Immature natural killer cell (primary cell): Measurements from ENCODE around the gene SUPT4H1. TPM values are rescaled to one million over a fixed set of nuclear protein-coding genes. Genes with fewer than 3 reads are reported as not detected.
"Not testable (repeated sequence)": the region's sequence is repeated elsewhere in the genome, so short reads cannot be mapped to it uniquely, and the experiment has no call there.

ENCODE experiments used
- DNase-seq, 3 donors: peaks; one replicate each; pipeline ENCODE4 v3.0.0; 2022; ENCODE audit warnings: mixed read lengths in 1 of 3
- H3K27ac Mint-ChIP-seq, 6 donors: one replicate each; pipeline ENCODE4 v1.8.0; 2020; ENCODE audit warnings: mixed read lengths in 6 of 6, mild to moderate bottlenecking in 5 of 6, inconsistent platforms in 4 of 6, moderate library complexity in 3 of 6
- H3K27me3 Mint-ChIP-seq, 3 donors: one replicate each; pipeline ENCODE4 v1.8.0; 2020 to 2021; ENCODE audit warnings: low read depth in 3 of 3, mild to moderate bottlenecking in 3 of 3, mixed read lengths in 3 of 3, moderate library complexity in 3 of 3, inconsistent platforms in 1 of 3
- H3K36me3 Mint-ChIP-seq, 3 donors: one replicate each; pipeline ENCODE4 v1.8.0; 2020; ENCODE audit warnings: mixed read lengths in 3 of 3, inconsistent platforms in 2 of 3, mild to moderate bottlenecking in 2 of 3
- H3K4me1 Mint-ChIP-seq, 2 donors: one replicate each; pipeline ENCODE4 v1.8.0; 2020; ENCODE audit warnings: inconsistent platforms in 2 of 2, mild to moderate bottlenecking in 2 of 2, mixed read lengths in 2 of 2, moderate library complexity in 1 of 2
- H3K4me3 Mint-ChIP-seq, 5 donors: one replicate each; pipeline ENCODE4 v1.8.0; 2020; ENCODE audit warnings: mild to moderate bottlenecking in 5 of 5, mixed read lengths in 5 of 5, inconsistent platforms in 3 of 5, moderate library complexity in 3 of 5
- H3K9me3 Mint-ChIP-seq, 6 donors: one replicate each; pipeline ENCODE4 v1.8.0; 2020; ENCODE audit warnings: mild to moderate bottlenecking in 6 of 6, mixed read lengths in 6 of 6, inconsistent platforms in 4 of 6, moderate library complexity in 3 of 6
- polyA plus RNA-seq, 3 donors: library from polyadenylated mRNA; unstranded; fragments of 300-500 nt; fragmentation: Illumina TruSeq; gene quantifications; one replicate each; pipeline ENCODE4 v1.2.3, GENCODE V29; 2021

SUPT4H1 gene
- polyA plus RNA-seq, 3 donors from 2014 or later = 133 to 170 (median 136) TPM

DNA sequence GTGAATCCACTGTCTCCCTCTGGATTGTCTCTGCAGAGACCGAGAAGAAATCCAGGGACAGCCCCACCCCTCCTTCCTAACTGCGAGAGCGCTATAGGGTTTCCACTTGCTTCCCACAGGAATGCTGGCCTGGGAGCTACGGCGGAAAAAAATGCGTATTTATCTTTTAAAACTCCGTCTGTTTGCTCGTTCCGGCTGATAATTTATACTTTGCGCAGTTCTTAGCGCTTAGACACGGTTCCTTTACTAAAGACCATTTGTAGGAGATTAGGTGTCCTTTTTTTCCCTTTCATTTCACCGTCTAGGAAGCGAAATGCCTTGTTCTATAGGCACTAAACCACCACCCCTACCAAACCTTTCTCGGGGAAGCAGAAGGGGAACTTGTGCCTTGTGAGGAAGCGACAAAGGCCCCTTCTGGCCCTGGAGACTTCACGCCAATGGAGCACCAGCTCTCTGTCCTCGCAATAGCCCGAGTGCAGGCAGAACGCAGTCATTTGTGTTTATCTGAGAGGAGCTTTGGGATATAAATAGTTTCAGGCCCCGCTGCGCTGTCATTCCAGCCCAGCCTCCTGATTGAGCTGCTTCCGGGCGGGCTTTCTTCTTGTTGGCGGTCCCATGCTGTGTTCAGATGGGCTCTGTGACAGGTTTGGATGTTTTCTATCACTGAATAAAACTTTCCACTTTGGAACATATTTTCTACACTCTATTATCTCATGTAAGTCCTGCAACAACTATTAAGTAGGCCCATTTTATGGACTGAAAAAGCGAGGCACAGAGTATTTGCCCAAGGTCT lies 791 bp upstream of the SUPT4H1 start:
- peak overlapping the region; percentile 99 to 100 (median 99) for H3K4me3 Mint-ChIP-seq
- peaks cover 39 to 74% of the 10 kb centered on the region in 2 donors for H3K4me1 Mint-ChIP-seq
- H3K27me3 Mint-ChIP-seq = peaks cover 10 to 16% (median 11%) of the 10 kb centered on the region in 3 donors
- no peak for DNase-seq
- H3K27ac Mint-ChIP-seq = peak overlapping the region; percentile 96 to 99 (median 96)
- peaks cover 11 to 32% (median 19%) of the 10 kb centered on the region in 3 donors for H3K36me3 Mint-ChIP-seq
- no peaks in the 10 kb centered on the region for H3K9me3 Mint-ChIP-seq

DNA sequence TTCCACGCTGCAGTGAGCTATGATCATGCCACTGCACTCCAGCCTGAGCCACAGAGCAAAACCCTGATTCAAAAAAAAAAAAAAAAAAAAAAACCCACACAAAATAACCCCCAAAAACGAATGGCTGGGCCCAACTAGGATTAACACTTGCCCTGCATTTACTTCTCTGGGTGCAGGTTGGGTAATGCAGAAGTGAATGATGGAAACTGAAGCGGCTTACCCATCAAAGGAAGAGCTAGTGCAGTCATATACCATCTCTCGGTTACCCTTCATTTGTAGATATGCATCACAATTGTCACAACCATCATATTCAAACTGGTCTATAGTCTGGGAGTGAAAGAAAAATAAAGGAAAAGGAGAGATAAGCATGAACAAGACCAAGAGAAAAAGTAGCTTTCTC lies 819 bp downstream of the SUPT4H1 start:
- Mint-ChIP-seq H3K27me3 (peaks cover 10 to 18% (median 11%) of the 10 kb centered on the region in 3 donors), H3K27ac (peak overlapping the region; percentile 96 to 100 (median 99)), H3K4me3 (peak overlapping the region; percentile 99 to 100 (median 99)), H3K4me1 (peaks cover 46 to 84% of the 10 kb centered on the region in 2 donors), H3K9me3 (no peaks in the 10 kb centered on the region), H3K36me3 (peaks cover 20 to 43% (median 31%) of the 10 kb centered on the region in 3 donors)
- no peak for DNase-seq

DNA sequence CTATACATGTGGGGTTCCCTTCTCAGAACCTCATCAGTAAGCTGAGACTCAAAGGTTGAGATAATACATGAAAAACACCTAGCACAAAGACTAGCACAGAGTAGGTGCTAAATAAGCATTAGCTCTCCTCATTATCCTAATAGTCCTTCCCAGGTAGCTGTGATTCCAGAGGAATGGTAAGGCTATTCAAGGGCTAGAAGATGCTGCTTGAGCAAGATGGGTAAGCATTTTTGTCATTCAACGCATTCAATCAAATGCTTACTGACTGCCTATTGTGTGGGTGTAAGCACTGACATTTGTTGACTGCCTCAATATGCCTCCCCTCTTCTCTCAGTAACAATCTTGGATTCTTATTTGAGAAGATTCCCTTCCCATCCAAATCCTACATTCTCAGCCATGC lies 4.0 kb downstream of the SUPT4H1 start:
- H3K4me1 Mint-ChIP-seq = peaks cover 67 to 90% of the 10 kb centered on the region in 2 donors
- H3K4me3 Mint-ChIP-seq = no peak overlapping the region
- peaks cover 28 to 58% (median 36%) of the 10 kb centered on the region in 3 donors for H3K36me3 Mint-ChIP-seq
- H3K9me3 Mint-ChIP-seq = no peaks in the 10 kb centered on the region
- peak overlapping the region; percentile 71 to 98 (median 96) for H3K27ac Mint-ChIP-seq
- H3K27me3 Mint-ChIP-seq = peaks cover 16 to 32% (median 17%) of the 10 kb centered on the region in 3 donors
- DNase-seq = no peak

DNA sequence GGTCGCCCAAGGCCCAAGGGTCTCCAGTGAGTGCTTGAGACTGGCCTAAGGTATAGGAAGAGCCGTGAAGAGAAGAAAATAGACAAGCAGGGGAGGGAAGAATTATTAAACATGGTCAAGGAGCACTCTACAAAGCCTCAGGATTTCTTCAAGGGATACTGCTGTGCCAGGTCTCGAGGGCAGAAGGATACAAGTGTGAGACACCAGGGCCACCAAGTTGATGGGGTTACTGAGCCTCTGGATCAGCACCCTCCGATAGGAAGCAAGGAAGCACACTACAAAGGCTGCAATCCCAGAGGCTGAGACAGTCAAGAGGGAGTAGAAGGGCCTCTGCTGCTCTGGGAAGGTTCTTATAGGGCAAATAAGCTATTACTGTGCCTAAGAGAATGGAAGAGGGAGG lies 6.5 kb downstream of the SUPT4H1 start:
- peaks cover 69 to 93% of the 10 kb centered on the region in 2 donors for H3K4me1 Mint-ChIP-seq
- peak overlapping the region; percentile 80 to 95 (median 85) for H3K4me3 Mint-ChIP-seq
- H3K27me3 Mint-ChIP-seq = peaks cover 7 to 19% (median 8%) of the 10 kb centered on the region in 3 donors
- H3K36me3 Mint-ChIP-seq = peaks cover 31 to 57% (median 40%) of the 10 kb centered on the region in 3 donors
- peak overlapping the region; percentile 94 to 99 (median 96) for H3K27ac Mint-ChIP-seq
- DNase-seq = no peak
- H3K9me3 Mint-ChIP-seq = no peaks in the 10 kb centered on the region

DNA sequence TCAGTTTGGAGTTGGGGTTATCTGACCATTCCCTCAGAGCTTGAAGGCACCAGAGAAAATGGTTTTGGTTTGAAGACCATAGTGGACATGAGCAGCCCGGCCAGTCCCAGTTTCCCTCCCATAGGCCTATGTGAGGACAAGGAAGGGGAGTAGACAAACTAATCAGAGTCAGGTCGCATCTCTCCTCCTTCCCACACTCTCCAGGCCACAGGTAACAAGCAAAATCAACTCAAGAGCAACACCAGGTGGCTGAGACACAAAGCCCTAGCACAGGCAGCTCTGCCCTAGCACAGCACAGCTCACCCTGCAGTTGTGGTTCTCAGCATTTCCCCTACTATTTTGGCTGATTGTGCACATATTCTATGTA lies 7.2 kb downstream of the SUPT4H1 start:
- peak overlapping the region; percentile 80 to 95 (median 85) for H3K4me3 Mint-ChIP-seq
- peaks cover 8 to 19% (median 11%) of the 10 kb centered on the region in 3 donors for H3K27me3 Mint-ChIP-seq
- H3K27ac Mint-ChIP-seq = peak overlapping the region; percentile 94 to 99 (median 96)
- no peaks in the 10 kb centered on the region for H3K9me3 Mint-ChIP-seq
- H3K4me1 Mint-ChIP-seq = peaks cover 77 to 99% of the 10 kb centered on the region in 2 donors
- DNase-seq = peak; percentile 70 to 75 (median 73)
- peaks cover 31 to 61% (median 43%) of the 10 kb centered on the region in 3 donors for H3K36me3 Mint-ChIP-seq

DNA sequence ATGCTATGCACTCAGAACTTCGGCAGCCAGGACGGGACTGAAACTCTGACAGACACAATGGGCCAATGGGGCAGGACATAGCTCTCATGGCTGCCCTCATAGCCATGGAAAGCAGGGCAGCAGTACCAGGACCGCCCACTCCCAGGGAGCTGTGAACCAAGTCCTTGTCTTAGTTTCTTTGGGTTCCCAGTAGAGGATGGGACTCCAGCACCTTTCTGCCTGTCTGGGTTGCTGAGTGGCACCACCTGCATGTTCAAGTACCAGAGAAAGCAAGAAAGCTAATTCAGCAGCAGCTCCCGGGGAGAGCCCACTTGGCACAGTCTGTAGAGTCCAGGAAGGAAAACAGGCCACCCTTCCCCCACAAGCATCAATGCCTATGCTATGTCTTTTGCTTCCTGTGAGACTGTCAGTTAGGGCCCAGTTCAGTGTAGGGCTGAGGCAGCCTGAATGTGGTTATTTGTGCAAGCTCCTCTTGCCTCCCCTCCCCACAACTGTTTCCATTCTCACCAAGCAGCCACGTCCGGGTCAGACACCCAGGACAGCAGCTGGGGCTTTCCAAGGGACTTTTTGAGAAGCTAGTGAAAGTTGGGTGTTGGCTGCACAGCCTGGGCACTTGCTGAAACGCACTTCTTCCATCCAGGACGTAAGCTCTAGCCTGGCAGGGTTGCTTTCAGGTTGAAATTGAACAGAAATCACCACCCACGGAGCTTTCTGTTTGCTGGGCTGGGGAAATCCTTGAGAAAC lies 7.8 kb downstream of the SUPT4H1 start:
- Mint-ChIP-seq H3K36me3 (peaks cover 25 to 55% (median 38%) of the 10 kb centered on the region in 3 donors), H3K27me3 (peaks cover 12 to 23% (median 13%) of the 10 kb centered on the region in 3 donors), H3K4me3 (peak overlapping the region; percentile 80 to 95 (median 85)), H3K9me3 (no peaks in the 10 kb centered on the region), H3K4me1 (peaks cover 77 to 99% of the 10 kb centered on the region in 2 donors), H3K27ac (peak overlapping the region; percentile 94 to 99 (median 96))
- DNase-seq = peak; percentile 96

DNA sequence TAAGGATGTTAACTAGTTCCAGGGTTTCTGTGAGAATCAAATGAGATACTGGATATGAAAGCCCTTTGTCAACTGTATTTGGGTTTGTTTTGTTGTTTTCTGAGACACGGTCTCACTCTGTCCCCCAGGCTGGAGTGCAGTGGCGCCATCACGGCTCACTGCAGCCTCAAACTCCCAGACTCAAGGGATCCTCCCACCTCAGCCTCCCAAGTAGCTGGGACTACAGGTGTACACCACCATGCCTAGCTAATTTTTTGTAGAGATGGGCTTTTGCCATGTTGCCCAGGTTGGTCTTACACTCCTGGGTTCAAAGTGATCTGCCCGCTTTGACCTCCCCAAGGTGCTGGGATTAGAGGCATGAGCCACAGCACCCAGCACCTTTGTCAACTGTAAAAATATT lies 8.9 kb downstream of the SUPT4H1 start:
- Mint-ChIP-seq H3K4me3 (peak overlapping the region; percentile 80 to 95 (median 85)), H3K36me3 (peaks cover 22 to 46% (median 27%) of the 10 kb centered on the region in 3 donors), H3K27ac (peak overlapping the region; percentile 94 to 99 (median 96)), H3K4me1 (peaks cover 84 to 99% of the 10 kb centered on the region in 2 donors), H3K9me3 (no peaks in the 10 kb centered on the region), H3K27me3 (peaks cover 12 to 27% (median 18%) of the 10 kb centered on the region in 3 donors)
- DNase-seq = no peak

DNA sequence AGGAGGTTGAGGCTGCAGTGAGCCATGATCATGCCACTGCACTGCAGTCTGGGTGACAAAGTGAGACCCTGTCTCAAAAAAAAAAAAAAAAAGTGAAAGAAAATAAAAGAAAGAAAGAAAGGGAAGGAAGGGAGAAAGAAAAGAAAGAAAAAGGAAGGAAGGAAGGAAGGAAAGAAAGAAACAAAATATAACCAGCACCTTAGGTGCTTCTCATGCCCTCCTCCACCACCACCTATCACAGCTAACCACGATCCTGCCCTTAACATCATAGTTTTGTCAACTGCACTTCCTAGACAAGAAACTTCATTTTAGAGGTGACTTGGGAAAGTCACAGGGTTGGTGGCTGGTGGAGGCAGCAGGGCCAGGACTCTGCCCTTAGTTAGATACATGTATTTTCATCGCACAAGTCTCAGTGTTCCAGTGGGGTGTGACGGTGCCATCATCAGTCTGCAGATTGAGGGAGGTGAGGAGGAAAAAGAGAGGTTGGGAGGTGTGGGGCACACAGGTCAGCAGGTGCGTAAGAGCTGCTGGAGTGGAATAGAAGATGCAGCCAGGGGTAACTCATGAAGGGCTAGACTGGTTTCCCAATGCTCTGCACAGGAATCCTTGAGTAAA lies 10.0 kb downstream of the SUPT4H1 start:
- no peak for DNase-seq
- H3K27ac Mint-ChIP-seq = peak overlapping the region; percentile 94 to 99 (median 96)
- H3K27me3 Mint-ChIP-seq = peaks cover 12 to 39% (median 29%) of the 10 kb centered on the region in 3 donors
- peaks cover 12 to 36% (median 17%) of the 10 kb centered on the region in 3 donors for H3K36me3 Mint-ChIP-seq
- no peaks in the 10 kb centered on the region for H3K9me3 Mint-ChIP-seq
- H3K4me3 Mint-ChIP-seq = peak overlapping the region; percentile 80 to 95 (median 85)
- H3K4me1 Mint-ChIP-seq = peaks cover 89 to 95% of the 10 kb centered on the region in 2 donors

DNA sequence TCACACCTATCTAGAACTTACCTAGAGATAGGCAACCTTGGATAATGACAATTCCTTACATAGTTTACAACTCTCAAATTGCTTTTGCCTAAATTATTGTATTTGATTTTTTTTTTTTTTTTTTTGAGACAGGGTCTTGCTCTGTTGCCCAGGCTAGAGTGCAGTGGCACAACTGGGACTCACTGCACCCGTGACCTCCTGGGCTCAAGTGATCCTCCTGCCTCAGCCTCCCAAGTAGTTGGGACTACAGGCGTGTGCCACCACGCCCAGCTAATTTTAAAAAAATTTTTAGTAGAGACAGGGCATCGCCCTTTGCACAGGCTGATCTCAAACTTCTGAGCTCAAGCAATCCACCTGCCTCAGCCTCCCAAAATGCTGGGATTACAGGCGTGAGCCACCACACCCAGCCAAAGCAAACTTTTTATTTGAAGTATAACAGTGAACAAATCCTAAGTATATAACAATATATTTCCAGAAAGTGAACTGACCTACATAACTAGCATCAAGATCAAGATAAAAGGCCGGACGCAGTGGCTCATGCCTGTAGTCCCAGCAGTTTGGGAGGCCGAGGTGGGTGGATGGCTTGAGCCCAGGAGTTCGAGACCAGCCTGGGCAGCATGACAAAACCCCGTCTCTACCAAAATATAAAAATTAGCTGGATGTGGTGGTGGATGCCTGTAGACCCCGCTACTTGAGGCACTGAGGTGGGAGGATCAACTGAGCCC lies 10.7 kb downstream of the SUPT4H1 start:
- H3K4me1 Mint-ChIP-seq = peaks cover 94 to 96% of the 10 kb centered on the region in 2 donors
- DNase-seq, H3K9me3 Mint-ChIP-seq: not testable (repeated sequence)
- peaks cover 12 to 37% (median 30%) of the 10 kb centered on the region in 3 donors for H3K27me3 Mint-ChIP-seq
- peak overlapping the region; percentile 94 to 99 (median 96) for H3K27ac Mint-ChIP-seq
- peak overlapping the region; percentile 85 to 95 (median 93) for H3K4me3 Mint-ChIP-seq
- H3K36me3 Mint-ChIP-seq = peaks cover 11 to 32% (median 13%) of the 10 kb centered on the region in 3 donors

DNA sequence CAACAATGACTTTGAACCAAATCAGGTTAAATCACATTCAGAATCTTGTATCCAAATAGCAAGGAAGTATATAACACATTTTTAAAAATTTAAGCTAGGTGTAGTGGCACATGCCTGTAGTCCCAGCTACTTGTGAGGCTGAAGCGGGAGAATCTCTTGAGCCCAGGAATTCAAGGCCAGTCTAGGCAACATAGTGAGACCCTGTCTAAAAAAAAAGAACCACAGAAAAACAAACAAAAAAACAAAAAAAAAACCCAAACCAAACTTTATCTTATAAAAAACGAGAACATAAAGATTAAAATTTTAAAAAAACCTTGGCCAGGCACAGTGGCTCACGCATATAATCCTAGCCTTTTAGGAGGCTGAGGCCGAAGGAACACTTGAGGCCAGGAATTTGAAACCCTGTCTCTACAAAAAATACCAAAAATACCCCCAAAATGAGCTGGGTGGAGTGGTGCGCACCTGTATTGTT lies 11.6 kb downstream of the SUPT4H1 start:
- H3K9me3 Mint-ChIP-seq = no peaks in the 10 kb centered on the region
- peak overlapping the region; percentile 94 to 99 (median 96) for H3K27ac Mint-ChIP-seq
- peak overlapping the region; percentile 85 to 95 (median 93) for H3K4me3 Mint-ChIP-seq
- peaks cover 12 to 42% (median 30%) of the 10 kb centered on the region in 3 donors for H3K27me3 Mint-ChIP-seq
- H3K36me3 Mint-ChIP-seq = peaks cover 10 to 25% (median 13%) of the 10 kb centered on the region in 3 donors
- DNase-seq = no peak
- peaks cover 94 to 96% of the 10 kb centered on the region in 2 donors for H3K4me1 Mint-ChIP-seq

DNA sequence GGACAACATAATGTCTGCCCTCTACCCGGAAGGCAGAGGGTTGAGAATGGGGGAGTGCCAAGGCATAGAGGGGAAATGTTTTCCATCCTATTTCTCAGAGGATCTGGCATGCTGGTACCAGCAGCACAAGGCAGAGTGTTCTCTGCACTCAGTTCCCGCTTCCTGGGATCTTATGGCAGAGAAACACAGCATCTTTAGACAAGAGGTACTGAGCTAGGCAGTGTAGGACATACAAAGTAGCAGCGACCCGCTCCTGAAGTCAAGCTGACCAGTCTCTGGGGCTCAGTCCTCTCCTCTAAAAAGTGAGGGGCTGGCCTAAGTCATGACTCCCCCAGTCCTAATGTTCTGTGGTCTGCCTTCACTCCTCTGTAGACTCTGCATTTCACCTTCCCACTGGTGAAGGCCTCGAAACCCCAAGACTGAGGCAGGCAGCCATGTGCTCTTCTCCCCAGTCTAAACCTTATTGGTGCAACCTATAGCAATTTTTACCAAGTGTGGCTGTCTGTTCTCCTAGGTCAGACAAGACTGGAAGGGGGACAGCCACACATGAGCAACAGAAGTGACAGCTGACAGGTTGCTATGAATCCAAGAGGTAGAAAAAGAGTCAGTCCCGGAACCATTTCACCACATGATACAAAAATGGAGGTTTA lies 12.1 kb downstream of the SUPT4H1 start:
- peaks cover 5 to 19% (median 10%) of the 10 kb centered on the region in 3 donors for H3K36me3 Mint-ChIP-seq
- peaks cover 12 to 37% (median 30%) of the 10 kb centered on the region in 3 donors for H3K27me3 Mint-ChIP-seq
- peak in 2 of 3 donors; percentile 47 to 50 for DNase-seq
- H3K9me3 Mint-ChIP-seq = no peaks in the 10 kb centered on the region
- peaks cover 94 to 96% of the 10 kb centered on the region in 2 donors for H3K4me1 Mint-ChIP-seq
- H3K27ac Mint-ChIP-seq = peak overlapping the region; percentile 94 to 99 (median 96)
- peak overlapping the region; percentile 85 to 95 (median 93) for H3K4me3 Mint-ChIP-seq
